GM18507 (cell line): ENCODE measurements around the gene QPRT.
"Not testable (repeated sequence)": the region's sequence is repeated elsewhere in the genome, so short reads cannot be mapped to it uniquely, and the experiment has no call there.

ENCODE experiments used
- DNase-seq: peaks from one replicate; pipeline ENCODE4 v3.0.0; 2011; ENCODE audit warnings: low read depth; ENCODE audit not compliant: insufficient read length; ENCODE audit errors: extremely low spot score
- FAIRE-seq: peaks from 2 replicates; lab custom pipeline; 2011; peaks lifted over from hg19 to GRCh38; lab: Jason Lieb, UNC

The QPRT gene

GRCh38 chr16:29740630-29741015 is 61.6 kb downstream of the QPRT start:
- FAIRE-seq, DNase-seq: not testable (repeated sequence)

GRCh38 chr16:29742683-29743275 is 63.8 kb downstream of the QPRT start:
- no peak for FAIRE-seq
- DNase-seq: no peak

- no peak for FAIRE-seq
- DNase-seq: no peak
Observed at GRCh38 chr16:29743475-29743826, 64.5 kb downstream of the QPRT start.

- no peak for DNase-seq
- FAIRE-seq: no peak
Observed at GRCh38 chr16:29743827-29744531, 65.0 kb downstream of the QPRT start.

- DNase-seq (no peak), FAIRE-seq (no peak)
Observed at GRCh38 chr16:29744541-29745101, 65.6 kb downstream of the QPRT start.

GRCh38 chr16:29745121-29745852 is 66.3 kb downstream of the QPRT start:
- FAIRE-seq (peak; percentile 83), DNase-seq (no peak)

GRCh38 chr16:29745853-29746345 is 66.9 kb downstream of the QPRT start, which contains the start of gene C16orf54:
Gene C16orf54 (minus strand): TSS chr16:29745990. CDS start chr16:29744951, 1,039 bp downstream.
- DNase-seq (peak; percentile 67), FAIRE-seq (peak; percentile 92)

GRCh38 chr16:29746518-29746917 is 67.5 kb downstream of the QPRT start:
- FAIRE-seq, DNase-seq: not testable (repeated sequence)
